Activated CD4-positive, alpha-beta memory T cell treated with anti-CD3 and anti-CD28 coated beads for 36 hours (primary cell): Measurements from ENCODE around the gene H2AZ2. TPM values are rescaled to one million over a fixed set of nuclear protein-coding genes. Genes with fewer than 3 reads are reported as not detected.
"Not testable (repeated sequence)": the region's sequence is repeated elsewhere in the genome, so short reads cannot be mapped to it uniquely, and the experiment has no call there.

Source experiments
- CTCF ChIA-PET: fragments of 350-600 bp; sonication (Branson Sonifier 250); formaldehyde crosslinking; loops from one replicate; lab custom pipeline; 2021; ENCODE audit warnings: antibody characterized with exemption, inconsistent platforms; lab: Charles Lee
- POLR2A ChIA-PET: fragments of 350-600 bp; sonication (Branson Sonifier 250); formaldehyde crosslinking; loops from one replicate; lab custom pipeline; 2021; ENCODE audit warnings: antibody characterized with exemption; lab: Charles Lee
- DNase-seq: peaks from one replicate; pipeline ENCODE4 v3.0.0-alpha.2; 2020
- H3K27ac Mint-ChIP-seq: one replicate; pipeline ENCODE4 v1.8.0; 2021; ENCODE audit warnings: mixed read lengths
- H3K27me3 Mint-ChIP-seq: one replicate; pipeline ENCODE4 v1.8.0; 2021; ENCODE audit warnings: mixed read lengths
- H3K36me3 Mint-ChIP-seq: one replicate; pipeline ENCODE4 v1.8.0; 2021; ENCODE audit warnings: mixed read lengths
- H3K4me1 Mint-ChIP-seq: one replicate; pipeline ENCODE4 v1.8.0; 2021; ENCODE audit warnings: low read depth, mixed read lengths
- H3K4me3 Mint-ChIP-seq: one replicate; pipeline ENCODE4 v1.8.0; 2021; ENCODE audit warnings: mild to moderate bottlenecking, mixed read lengths
- H3K9me3 Mint-ChIP-seq: one replicate; pipeline ENCODE4 v1.8.0; 2021; ENCODE audit warnings: mixed read lengths
- intact Hi-C: fragments of 100-400 bp; cut with micrococcal nuclease; formaldehyde crosslinking; loops from one replicate; pipeline ENCODE4 v1.15.1; 2023
- total RNA-seq, 2 experiments: library from RNA; stranded (reverse); gene quantifications; one replicate each; pipeline ENCODE4 v1.2.3, GENCODE V29; 2021

H2AZ2 gene
- total RNA-seq, 2 experiments from 2014 or later, result 299 to 307 TPM

- Mint-ChIP-seq H3K27me3 (peaks cover 2% of the 10 kb centered on the region), H3K4me3 (peak overlapping the region; percentile 93), H3K36me3 (peaks cover 15% of the 10 kb centered on the region), H3K4me1 (peaks cover 37% of the 10 kb centered on the region), H3K27ac (peak overlapping the region; percentile 95), H3K9me3 (no peaks in the 10 kb centered on the region)
- ChIA-PET POLR2A (interaction anchor here (0.7 to 5.8 kb wide), 22 partner anchors 9 to 336 kb away, joined by 3 to 44 read pairs (median 6); partner anchors contain the start of genes CCM2, MYO1G, OGDH and PURB), CTCF (interaction anchor here (0.6 to 4.2 kb wide), 17 partner anchors 10 to 282 kb away, joined by 3 to 30 read pairs (median 5); partner anchors contain the start of genes DDX56, PURB and TMED4)
- intact Hi-C loops, result loop anchor here (1.0 to 5.0 kb wide), 3 partner anchors 241 to 355 kb away; partner anchors contain the start of genes NUDCD3 and OGDH
- peak; percentile 91 for DNase-seq
Observed at GRCh38 chr7:44847509-44847919, 373 bp downstream of the H2AZ2 start.

- no peak for DNase-seq
- intact Hi-C loops, result loop anchor here (1.0 to 5.0 kb wide), 3 partner anchors 241 to 355 kb away; partner anchors contain the start of genes NUDCD3 and OGDH
- peaks cover 2% of the 10 kb centered on the region for H3K27me3 Mint-ChIP-seq
- ChIA-PET POLR2A (interaction anchor here (0.7 to 5.8 kb wide), 19 partner anchors 10 to 281 kb away, joined by 3 to 44 read pairs (median 6); partner anchors contain the start of genes OGDH, PURB and TMED4), CTCF (interaction anchor here (0.6 to 4.2 kb wide), 22 partner anchors 10 to 282 kb away, joined by 3 to 30 read pairs (median 6); partner anchors contain the start of genes DDX56, PURB and TMED4)
- H3K4me3 Mint-ChIP-seq, result peak overlapping the region; percentile 93
- peaks cover 40% of the 10 kb centered on the region for H3K4me1 Mint-ChIP-seq
- H3K27ac Mint-ChIP-seq, result peak overlapping the region; percentile 95
- H3K36me3 Mint-ChIP-seq, result peaks cover 17% of the 10 kb centered on the region
- no peaks in the 10 kb centered on the region for H3K9me3 Mint-ChIP-seq
Observed at GRCh38 chr7:44846816-44847508, 925 bp downstream of the H2AZ2 start.

- H3K9me3 Mint-ChIP-seq, H3K27me3 Mint-ChIP-seq: not testable (repeated sequence)
- peak overlapping the region; percentile 93 for H3K4me3 Mint-ChIP-seq
- CTCF ChIA-PET, result interaction anchor here (0.6 to 4.2 kb wide), 20 partner anchors 10 to 375 kb away, joined by 3 to 30 read pairs (median 4); partner anchors contain the start of genes PURB and TMED4
- peak; percentile 32 for DNase-seq
- peaks cover 21% of the 10 kb centered on the region for H3K36me3 Mint-ChIP-seq
- peak overlapping the region; percentile 95 for H3K27ac Mint-ChIP-seq
- POLR2A ChIA-PET, result interaction anchor here (0.7 to 5.8 kb wide), 11 partner anchors 11 to 265 kb away, joined by 3 to 44 read pairs (median 5); partner anchors contain the start of genes OGDH, PURB and TMED4
- intact Hi-C loops, result loop anchor here (5.0 kb wide), 1 partner anchor 354 kb away; the partner anchor contains the start of gene NUDCD3
- H3K4me1 Mint-ChIP-seq, result peaks cover 40% of the 10 kb centered on the region
Observed at GRCh38 chr7:44846390-44846789, 1.5 kb downstream of the H2AZ2 start.

GRCh38 chr7:44845451-44845850 lies 2.4 kb downstream of the H2AZ2 start:
- Mint-ChIP-seq H3K27ac (no peak overlapping the region), H3K9me3 (no peaks in the 10 kb centered on the region), H3K4me1 (peaks cover 39% of the 10 kb centered on the region), H3K27me3 (peaks cover 2% of the 10 kb centered on the region), H3K36me3 (peaks cover 24% of the 10 kb centered on the region), H3K4me3 (peak overlapping the region; percentile 93)
- DNase-seq, result no peak
- CTCF ChIA-PET, result interaction anchor here (0.6 to 4.2 kb wide), 10 partner anchors 9 to 374 kb away, joined by 3 to 30 read pairs (median 4); partner anchors contain the start of gene PURB
- POLR2A ChIA-PET, result interaction anchor here (2.5 to 5.8 kb wide), 2 partner anchors 40 to 48 kb away, joined by 17 to 44 read pairs; partner anchors contain the start of gene PURB
- intact Hi-C loops, result loop anchor here (5.0 kb wide), 1 partner anchor 353 kb away; the partner anchor contains the start of gene NUDCD3

- POLR2A ChIA-PET, DNase-seq: not testable (repeated sequence)
Observed at GRCh38 chr7:44843440-44843839, 4.4 kb downstream of the H2AZ2 start.

GRCh38 chr7:44842675-44843074 lies 5.2 kb downstream of the H2AZ2 start:
- peaks cover 29% of the 10 kb centered on the region for H3K4me1 Mint-ChIP-seq
- H3K9me3 Mint-ChIP-seq, H3K27me3 Mint-ChIP-seq, H3K27ac Mint-ChIP-seq, intact Hi-C loops, DNase-seq, POLR2A ChIA-PET, H3K4me3 Mint-ChIP-seq: not testable (repeated sequence)
- CTCF ChIA-PET, result interaction anchor here (1.3 kb wide), 1 partner anchor 294 kb away, joined by 3 read pairs; no protein-coding TSS in a partner anchor
- H3K36me3 Mint-ChIP-seq, result peaks cover 26% of the 10 kb centered on the region

More at GRCh38 chr7:44843440-44843839, 4.4 kb downstream of the H2AZ2 start:
- intact Hi-C loops, H3K27me3 Mint-ChIP-seq, H3K4me3 Mint-ChIP-seq, H3K9me3 Mint-ChIP-seq, H3K27ac Mint-ChIP-seq: not testable (repeated sequence)
- H3K36me3 Mint-ChIP-seq, result peaks cover 25% of the 10 kb centered on the region
- peaks cover 29% of the 10 kb centered on the region for H3K4me1 Mint-ChIP-seq
- CTCF ChIA-PET, result interaction anchor here (0.6 to 1.3 kb wide), 3 partner anchors 190 to 293 kb away, joined by 3 read pairs; no protein-coding TSS in a partner anchor

GRCh38 chr7:44838751-44839150 lies 9.1 kb downstream of the H2AZ2 start:
- ChIA-PET CTCF (interaction anchor here (1.2 kb wide), 1 partner anchor 21 kb away, joined by 5 read pairs; no protein-coding TSS in a partner anchor), POLR2A (no interaction called here)
- Mint-ChIP-seq H3K36me3 (peaks cover 34% of the 10 kb centered on the region), H3K4me1 (peaks cover 8% of the 10 kb centered on the region), H3K27me3 (no peaks in the 10 kb centered on the region), H3K27ac (no peak overlapping the region), H3K4me3 (no peak overlapping the region), H3K9me3 (no peaks in the 10 kb centered on the region)
- intact Hi-C loops, result no loop called here
- no peak for DNase-seq

- Mint-ChIP-seq H3K36me3 (peaks cover 28% of the 10 kb centered on the region), H3K27ac (peak overlapping the region; percentile 14), H3K9me3 (no peaks in the 10 kb centered on the region), H3K4me3 (no peak overlapping the region), H3K4me1 (peaks cover 16% of the 10 kb centered on the region), H3K27me3 (no peaks in the 10 kb centered on the region)
- intact Hi-C loops, result no loop called here
- no peak for DNase-seq
- CTCF ChIA-PET, result interaction anchor here (0.6 to 1.1 kb wide), 3 partner anchors 17 to 93 kb away, joined by 3 to 5 read pairs (median 4); no protein-coding TSS in a partner anchor
- POLR2A ChIA-PET, result interaction anchor here (1.2 kb wide), 1 partner anchor 19 kb away, joined by 3 read pairs; no protein-coding TSS in a partner anchor
Observed at GRCh38 chr7:44827567-44827966, 20.3 kb downstream of the H2AZ2 start.

GRCh38 chr7:44824894-44825526 lies 22.9 kb downstream of the H2AZ2 start:
- CTCF ChIA-PET, result interaction anchor here (0.8 kb wide), 1 partner anchor 167 kb away, joined by 3 read pairs; no protein-coding TSS in a partner anchor
- intact Hi-C loops, result no loop called here
- Mint-ChIP-seq H3K4me3 (no peak overlapping the region), H3K36me3 (peaks cover 19% of the 10 kb centered on the region), H3K4me1 (peaks cover 18% of the 10 kb centered on the region), H3K27ac (peak overlapping the region; percentile 53), H3K9me3 (no peaks in the 10 kb centered on the region), H3K27me3 (no peaks in the 10 kb centered on the region)
- POLR2A ChIA-PET, result interaction anchor here (0.6 to 0.7 kb wide), 2 partner anchors 59 to 275 kb away, joined by 3 read pairs; no protein-coding TSS in a partner anchor
- DNase-seq, result no peak

- Mint-ChIP-seq H3K4me3 (no peak overlapping the region), H3K36me3 (peaks cover 10% of the 10 kb centered on the region), H3K9me3 (no peaks in the 10 kb centered on the region), H3K27me3 (no peaks in the 10 kb centered on the region), H3K4me1 (peaks cover 18% of the 10 kb centered on the region), H3K27ac (no peak overlapping the region)
- no peak for DNase-seq
- ChIA-PET CTCF (interaction anchor here (1.1 to 1.7 kb wide), 2 partner anchors 23 to 313 kb away, joined by 3 read pairs; no protein-coding TSS in a partner anchor), POLR2A (interaction anchor here (0.6 to 0.7 kb wide), 2 partner anchors 26 to 88 kb away, joined by 3 to 4 read pairs; partner anchors contain the start of gene PPIA)
- intact Hi-C loops, result no loop called here
Observed at GRCh38 chr7:44823255-44823781, 24.6 kb downstream of the H2AZ2 start.

- Mint-ChIP-seq H3K4me1 (peaks cover 5% of the 10 kb centered on the region), H3K9me3 (no peaks in the 10 kb centered on the region)
Observed at GRCh38 chr7:44819292-44819691, 28.6 kb downstream of the H2AZ2 start.

More at GRCh38 chr7:44819292-44819691, 28.6 kb downstream of the H2AZ2 start:
- ChIA-PET CTCF (no interaction called here), POLR2A (no interaction called here)
- DNase-seq, result no peak
- no peaks in the 10 kb centered on the region for H3K36me3 Mint-ChIP-seq
- no peaks in the 10 kb centered on the region for H3K27me3 Mint-ChIP-seq
- no peak overlapping the region for H3K4me3 Mint-ChIP-seq
- no peak overlapping the region for H3K27ac Mint-ChIP-seq
- intact Hi-C loops, result no loop called here
